ELF-1 (cell line): ENCODE measurements around the gene PARD3.
A peak's percentile ranks its signal among the peaks of the same experiment; 100 is the strongest.
"Not testable (repeated sequence)": the region's sequence is repeated elsewhere in the genome, so short reads cannot be mapped to it uniquely, and the experiment has no call there.

ENCODE experiments used
- DNase-seq: peaks from one replicate; pipeline ENCODE4 v3.0.0-alpha.2; 2016; ENCODE audit warnings: low read depth, low spot score

Gene PARD3

GRCh38 chr10:34715511-34716187, 99.4 kb downstream of the PARD3 start:
- no peak for DNase-seq

DNA sequence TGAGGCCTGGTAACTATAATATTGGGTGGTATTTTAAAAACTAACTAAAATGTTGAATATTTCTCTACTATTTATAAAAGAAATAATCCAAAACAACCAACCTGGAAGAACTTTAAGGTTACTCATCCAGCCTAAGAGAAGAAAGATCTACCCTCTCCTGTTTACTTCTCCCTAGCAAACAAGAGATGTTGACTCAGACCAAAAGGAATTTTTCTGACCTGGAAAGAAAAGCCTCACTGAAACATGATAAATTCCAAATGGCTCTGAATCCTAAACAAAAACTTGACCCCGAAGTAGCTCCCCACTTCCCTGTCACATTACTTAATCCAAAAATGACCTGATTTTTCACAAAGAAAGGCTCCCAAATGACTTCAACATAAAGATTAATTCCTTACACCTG, 101.2 kb downstream of the PARD3 start:
- DNase-seq: no peak

- no peak for DNase-seq
These were observed 103.6 kb downstream of the PARD3 start for GRCh38 chr10:34711500-34711899.

DNA sequence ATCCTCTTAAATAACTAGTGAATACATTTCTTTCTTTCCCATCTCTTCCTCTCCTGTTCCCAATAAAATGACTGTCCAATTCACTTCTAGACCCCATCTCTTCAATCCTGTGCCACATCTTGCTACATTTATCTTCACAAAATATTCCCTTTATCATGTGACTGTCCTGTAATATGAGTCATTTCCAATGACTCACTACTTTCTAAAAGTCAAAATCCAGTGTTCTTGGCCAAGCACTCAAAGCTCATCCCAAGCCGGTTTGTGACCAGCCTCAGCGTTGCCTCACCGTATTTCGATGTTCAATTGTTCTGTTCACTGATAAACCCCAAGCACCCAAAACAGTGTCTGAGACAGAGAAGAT, 104.7 kb downstream of the PARD3 start:
- DNase-seq: no peak

DNA sequence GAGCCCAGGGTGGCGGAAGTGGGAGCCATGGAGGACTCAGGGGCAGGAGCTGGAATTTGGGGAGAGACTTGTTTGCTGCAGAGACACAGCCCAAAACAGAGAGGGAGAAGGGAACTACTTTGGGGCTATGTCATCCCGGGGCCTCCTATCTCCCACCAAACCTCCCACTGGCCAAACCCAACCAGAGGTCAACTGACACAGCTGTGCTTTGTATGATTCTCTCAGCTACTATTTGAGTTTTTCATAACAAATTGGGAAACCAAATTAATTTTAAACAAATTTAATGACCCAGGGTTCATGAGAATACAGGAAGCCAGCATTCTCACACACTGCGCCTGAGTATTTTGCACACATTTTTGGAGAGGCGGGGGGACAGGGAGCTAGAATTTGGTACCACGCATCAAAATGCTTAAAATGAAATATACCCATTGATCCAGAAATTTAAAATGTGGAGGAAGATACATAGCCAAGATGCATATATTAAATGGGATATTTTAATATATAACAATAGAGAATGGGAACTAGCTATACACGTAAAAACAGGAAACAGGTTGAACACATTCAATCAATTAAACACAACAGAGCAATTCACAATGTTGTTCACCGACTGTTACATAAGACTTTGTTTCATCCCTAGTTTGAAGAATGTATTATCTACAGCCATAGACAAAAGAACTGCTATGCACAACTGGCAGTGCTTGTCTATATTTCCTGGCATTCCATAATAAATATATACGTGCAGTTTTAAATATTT, 105.3 kb downstream of the PARD3 start:
- DNase-seq: no peak

GRCh38 chr10:34707656-34708055, 107.4 kb downstream of the PARD3 start:
- DNase-seq: no peak

DNA sequence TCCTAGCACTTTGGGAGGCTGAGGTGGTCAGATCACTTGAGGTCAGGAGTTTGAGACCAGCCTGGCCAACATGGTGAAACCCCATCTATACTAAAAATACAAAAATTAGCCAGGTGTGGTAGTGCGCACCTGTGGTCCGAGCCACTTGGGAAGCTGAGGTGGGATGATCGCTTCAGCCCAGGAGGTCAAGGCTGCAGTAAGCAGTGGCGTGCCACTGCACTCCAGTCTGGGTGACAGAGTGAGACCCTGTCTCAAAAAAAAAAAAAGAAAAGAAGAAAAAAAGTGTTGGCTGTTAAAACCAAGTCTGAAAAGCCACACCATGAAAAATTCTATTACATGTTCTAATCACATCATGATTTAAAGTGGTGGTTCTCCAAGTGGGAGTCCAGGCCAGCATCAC, 108.1 kb downstream of the PARD3 start:
- DNase-seq: not testable (repeated sequence)

- DNase-seq: no peak
These were observed 108.9 kb downstream of the PARD3 start for GRCh38 chr10:34706147-34706546.

- DNase-seq: no peak
These were observed 109.5 kb downstream of the PARD3 start for GRCh38 chr10:34705563-34705962.

DNA sequence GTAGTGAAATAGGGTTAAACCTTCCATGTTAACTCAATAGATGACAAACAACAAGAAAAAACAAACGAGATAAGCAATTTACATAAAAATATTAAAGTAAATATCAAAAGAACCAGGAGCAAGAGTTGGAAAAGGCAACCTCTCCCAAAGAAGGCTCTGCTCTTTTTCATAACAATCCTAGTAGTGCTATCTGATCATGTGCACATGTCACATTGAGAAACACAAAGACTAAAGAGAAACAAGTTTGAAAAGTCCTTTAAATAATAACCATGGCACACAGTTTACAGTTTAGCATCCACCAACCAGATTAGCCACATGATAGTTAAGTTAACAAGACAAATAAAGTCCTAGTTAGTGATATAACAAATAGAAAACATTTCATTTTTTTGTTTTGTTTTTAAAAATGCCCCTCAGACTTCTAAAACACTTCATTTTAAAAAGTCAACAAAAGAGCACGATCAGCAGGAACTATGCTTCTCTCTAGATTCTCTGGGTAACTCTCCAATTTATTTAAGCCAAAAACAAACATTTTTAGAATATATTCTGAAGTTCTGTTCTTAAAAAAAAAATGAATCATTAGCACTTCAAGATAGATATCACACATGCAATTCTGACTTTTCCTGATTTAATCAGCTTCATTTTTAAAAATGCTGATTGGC, 110.4 kb downstream of the PARD3 start:
- DNase-seq: no peak

DNA sequence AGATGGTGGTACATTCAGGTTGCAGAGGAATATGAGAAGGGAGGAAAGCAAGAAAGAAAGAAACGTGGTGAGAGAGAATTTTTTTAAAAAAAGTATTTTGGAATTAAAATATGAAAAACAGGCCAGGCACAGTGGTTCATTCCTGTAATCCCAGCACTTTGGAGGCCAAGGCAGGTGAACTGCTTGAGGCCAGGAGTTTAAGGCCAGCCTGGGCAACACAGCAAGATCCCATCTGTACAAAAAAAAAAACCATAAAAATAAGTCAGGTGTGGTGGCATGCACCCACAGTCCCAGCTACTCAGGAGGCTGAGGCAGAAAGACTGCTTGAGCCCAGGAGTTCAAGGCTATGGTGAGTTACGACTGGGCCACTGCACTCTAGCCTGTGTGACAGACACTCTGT, 112.1 kb downstream of the PARD3 start:
- no peak for DNase-seq

GRCh38 chr10:34702093-34702937, 112.8 kb downstream of the PARD3 start:
- DNase-seq: peak; percentile 77

DNA sequence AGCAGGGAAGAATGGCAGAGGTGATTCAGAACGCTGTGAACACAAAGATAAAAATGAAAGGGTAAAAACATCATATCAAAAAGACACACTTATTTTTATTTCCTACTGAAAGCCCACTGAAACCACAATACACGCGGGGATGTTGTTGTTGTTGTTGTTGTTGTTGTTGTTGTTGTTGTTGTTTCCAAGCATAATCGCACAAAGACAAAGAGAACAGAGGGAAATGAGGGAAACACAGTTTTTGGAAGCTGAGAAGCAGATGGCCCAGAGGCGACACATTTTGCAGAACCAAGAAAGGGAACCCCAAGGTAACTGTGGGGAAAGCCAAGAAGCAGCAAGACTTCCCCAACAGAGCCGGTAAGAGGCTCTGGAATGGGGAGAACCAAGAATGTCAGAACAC, 113.9 kb downstream of the PARD3 start:
- no peak for DNase-seq

GRCh38 chr10:34700752-34701151, 114.3 kb downstream of the PARD3 start:
- DNase-seq: not testable (repeated sequence)

GRCh38 chr10:34699904-34700517, 115.1 kb downstream of the PARD3 start:
- no peak for DNase-seq

GRCh38 chr10:34698979-34699378, 116.1 kb downstream of the PARD3 start:
- DNase-seq: no peak

GRCh38 chr10:34698248-34698831, 116.8 kb downstream of the PARD3 start:
- no peak for DNase-seq

DNA sequence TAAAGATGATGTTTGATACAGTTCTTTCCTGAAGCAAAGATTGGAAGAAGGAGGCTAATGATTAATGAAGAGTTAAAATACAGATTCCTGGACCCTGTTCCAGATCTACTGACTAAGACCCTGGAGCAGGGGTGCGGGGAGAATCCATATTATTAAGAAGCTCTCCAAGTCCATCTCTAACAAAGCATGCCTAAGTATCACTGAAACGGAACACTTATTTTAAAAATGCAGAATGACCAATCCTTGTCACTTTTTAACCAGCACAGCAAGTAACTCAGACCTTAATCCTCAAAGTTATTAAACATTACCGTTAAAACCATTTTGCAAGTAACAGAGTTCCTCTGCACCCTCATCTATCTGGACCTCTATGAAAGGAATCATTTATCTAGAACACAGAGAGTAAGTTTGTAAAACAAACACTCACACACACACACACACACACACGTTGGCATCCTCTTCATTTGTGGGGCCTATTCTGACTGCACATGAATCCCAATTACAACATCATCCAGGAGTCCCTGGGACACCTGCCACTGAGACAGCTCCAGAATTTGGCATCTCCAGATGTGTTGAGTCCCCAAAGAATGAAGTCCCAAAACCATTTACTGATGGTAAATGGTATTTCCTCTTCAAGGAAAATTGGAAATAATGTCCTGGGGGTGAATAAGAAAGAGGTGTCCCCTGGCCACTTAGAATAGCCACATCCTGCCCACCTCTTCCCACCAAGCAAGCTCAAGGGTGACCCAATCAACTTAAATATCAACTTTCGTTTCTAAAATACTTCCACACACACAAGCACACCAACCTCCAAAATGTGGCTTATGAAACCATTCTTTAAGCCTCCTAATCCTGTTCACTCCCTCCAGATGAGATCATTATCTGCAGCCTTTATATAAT, 117.5 kb downstream of the PARD3 start:
- no peak for DNase-seq

DNA sequence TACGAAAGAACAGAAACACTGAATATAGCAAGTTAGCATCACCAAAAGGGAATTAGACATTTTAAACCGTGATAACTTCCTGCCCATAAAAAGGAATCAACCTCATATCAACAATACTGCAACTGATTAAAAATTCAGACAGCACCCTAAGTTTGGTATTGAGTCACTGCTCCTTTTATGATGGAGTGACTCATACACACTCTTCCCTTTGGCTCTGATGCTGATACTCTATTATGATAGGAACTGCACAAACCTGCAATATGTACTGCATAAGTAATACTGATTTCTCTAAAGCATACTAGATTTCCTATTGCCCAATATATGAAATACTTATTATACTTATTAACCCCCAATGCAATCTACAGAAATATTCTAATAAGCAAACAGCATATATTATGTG, 118.7 kb downstream of the PARD3 start:
- no peak for DNase-seq

DNA sequence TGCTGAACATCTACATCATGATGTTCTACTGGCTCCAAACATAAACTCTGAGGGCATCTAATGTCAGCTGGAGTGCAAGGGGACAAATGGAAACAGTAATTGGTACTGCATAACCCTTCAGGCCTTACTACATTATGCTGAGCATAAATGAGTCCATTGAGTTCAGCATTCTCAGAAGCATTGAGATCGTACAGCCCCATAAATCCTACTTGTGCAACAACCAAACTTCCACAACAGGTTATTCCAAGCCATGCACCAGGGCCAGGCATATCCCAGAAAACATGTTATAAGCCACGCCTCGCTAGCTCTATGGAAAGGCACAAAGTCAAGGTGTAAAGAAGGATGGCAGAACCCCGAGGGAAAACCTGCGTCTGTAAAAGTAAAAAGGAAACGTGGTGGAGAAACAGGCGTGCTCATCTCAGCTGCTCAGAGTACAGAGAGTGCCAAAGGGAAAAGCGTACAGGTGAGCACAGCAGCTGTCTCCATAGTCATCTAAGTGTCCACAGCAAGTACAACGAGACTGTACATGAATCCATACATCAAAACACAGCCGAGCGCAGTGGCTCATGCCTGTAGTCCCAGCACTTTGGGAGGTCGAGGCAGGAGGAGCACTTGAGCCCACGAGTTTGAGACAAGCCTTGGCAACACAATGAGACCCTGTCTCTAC, 124.6 kb downstream of the PARD3 start:
- DNase-seq: no peak
